IMR-90 (cell line): Measurements from ENCODE around the gene ALAD. TPM values are rescaled to one million over a fixed set of nuclear protein-coding genes. Genes with fewer than 3 reads are reported as not detected.

ENCODE experiments used
- ATAC-seq: fragments of 200-7000 bp; cut with Tn5 transposase; 2 replicates; pipeline ENCODE4 v1.9.1; 2020; ENCODE audit warnings: low read depth, mild to moderate bottlenecking, moderate library complexity
- Bru-seq: library from RNA; stranded (reverse); fragments of 400-500 nt; gene quantifications from one replicate; lab custom pipeline; 2021; lab: Mats Ljungman, UMichigan
- BruChase-seq, 2 experiments: library from RNA; stranded (reverse); fragments of 400-500 nt; gene quantifications; one replicate each; lab custom pipeline; 2021; lab: Mats Ljungman, UMichigan
- BruUV-seq: library from RNA; stranded (reverse); fragments of 400-500 nt; replicated peaks from 2 replicates; lab custom pipeline; 2021; lab: Mats Ljungman, UMichigan
- CTCF ChIA-PET: fragments of 300-600 bp; formaldehyde crosslinking; extraction: SDS; loops from one replicate; lab custom pipeline; 2021; ENCODE audit warnings: antibody characterized with exemption; lab: Yijun Ruan, JAX
- POLR2A ChIA-PET: fragments of 300-600 bp; sonication (Branson Sonifier 250); formaldehyde crosslinking; loops from one replicate; lab custom pipeline; 2022; ENCODE audit warnings: antibody characterized with exemption; ENCODE audit not compliant: unreplicated experiment; lab: Charles Lee
- DNase-seq: peaks from one replicate; pipeline ENCODE4 v3.0.0; 2013
- H2AFZ ChIP-seq: replicated peaks from 2 replicates; pipeline ENCODE3; 2013; ENCODE audit warnings: low read length, mild to moderate bottlenecking; ENCODE audit not compliant: poor library complexity
- H2AK5ac ChIP-seq: 2 replicates; pipeline ENCODE4 v1.6.1; 2013; ENCODE audit warnings: low read depth, low read length, inconsistent platforms
- H2AK9ac ChIP-seq: replicated peaks from 2 replicates; pipeline ENCODE3; 2013; ENCODE audit warnings: mild to moderate bottlenecking, low read depth, low read length, moderate library complexity; ENCODE audit not compliant: poor library complexity
- H2BK120ac ChIP-seq: 2 replicates; pipeline ENCODE4 v1.6.1; 2013; ENCODE audit warnings: low read depth, low read length, inconsistent platforms
- H2BK15ac ChIP-seq: 3 replicates; pipeline ENCODE4 v1.6.1; 2013; ENCODE audit warnings: low read depth, low read length, inconsistent platforms
- H2BK20ac ChIP-seq: 2 replicates; pipeline ENCODE4 v1.6.1; 2013; ENCODE audit warnings: low read depth, mild to moderate bottlenecking, inconsistent platforms, low read length, moderate library complexity
- H2BK5ac ChIP-seq: 2 replicates; pipeline ENCODE4 v1.6.1; 2013; ENCODE audit warnings: mild to moderate bottlenecking, low read depth, low read length, inconsistent platforms; ENCODE audit not compliant: poor library complexity, severe bottlenecking
- H3K14ac ChIP-seq: replicated peaks from 2 replicates; pipeline ENCODE4 v1.6.1; 2013; ENCODE audit warnings: low read depth, low read length, inconsistent platforms
- H3K18ac ChIP-seq: 2 replicates; pipeline ENCODE4 v1.6.1; 2013; ENCODE audit warnings: low read depth, low read length, control low read depth
- H3K23ac ChIP-seq: 2 replicates; pipeline ENCODE4 v1.6.1; 2013; ENCODE audit warnings: low read depth, low read length, inconsistent platforms
- H3K27ac ChIP-seq: 2 replicates; pipeline ENCODE4 v1.5.1; 2013; ENCODE audit warnings: mild to moderate bottlenecking, control low read depth, low read length; ENCODE audit not compliant: insufficient read depth
- H3K27me3 ChIP-seq: 2 replicates; pipeline ENCODE4 v1.6.1; 2013; ENCODE audit warnings: low read length; ENCODE audit not compliant: control insufficient read depth, insufficient read depth
- H3K36me3 ChIP-seq: 2 replicates; pipeline ENCODE4 v1.6.1; 2013; ENCODE audit warnings: low read length, mixed read lengths; ENCODE audit not compliant: control insufficient read depth, insufficient read depth
- H3K4ac ChIP-seq: 2 replicates; pipeline ENCODE4 v1.6.1; 2013; ENCODE audit warnings: low read depth, low read length, inconsistent platforms
- H3K4me1 ChIP-seq: 2 replicates; pipeline ENCODE4 v1.6.1; 2013; ENCODE audit warnings: low read length, mixed read lengths; ENCODE audit not compliant: control insufficient read depth, insufficient read depth
- H3K4me2 ChIP-seq: 2 replicates; pipeline ENCODE4 v1.6.1; 2013; ENCODE audit warnings: low read depth, mild to moderate bottlenecking, control low read depth, low read length, moderate library complexity
- H3K4me3 ChIP-seq: 2 replicates; pipeline ENCODE4 v1.5.1; 2013; ENCODE audit warnings: low read depth, mild to moderate bottlenecking, control low read depth, low read length, moderate library complexity; ENCODE audit not compliant: insufficient read depth
- H3K56ac ChIP-seq: 2 replicates; pipeline ENCODE4 v1.6.1; 2013; ENCODE audit warnings: low read length, inconsistent platforms; ENCODE audit not compliant: insufficient read depth; ENCODE audit errors: extremely low read depth
- H3K79me1 ChIP-seq, 2 experiments: 2 replicates each; pipeline ENCODE4 v1.6.1; 2013; ENCODE audit warnings: low read length in 2 of 2, inconsistent platforms in 1 of 2, low read depth in 1 of 2
- H3K9ac ChIP-seq: 2 replicates; pipeline ENCODE4 v1.6.1; 2013; ENCODE audit warnings: low read depth, low read length, control low read depth
- H3K9me1 ChIP-seq: 2 replicates; pipeline ENCODE4 v1.6.1; 2013; ENCODE audit warnings: low read length, inconsistent platforms; ENCODE audit not compliant: insufficient read depth
- H3K9me3 ChIP-seq: 2 replicates; pipeline ENCODE4 v1.6.1; 2013; ENCODE audit warnings: low read length; ENCODE audit not compliant: control insufficient read depth, insufficient read depth
- H4K20me1 ChIP-seq: 2 replicates; pipeline ENCODE4 v1.6.1; 2013; ENCODE audit warnings: low read length, inconsistent platforms; ENCODE audit not compliant: insufficient read depth
- H4K5ac ChIP-seq: 2 replicates; pipeline ENCODE4 v1.6.1; 2013; ENCODE audit warnings: mild to moderate bottlenecking, low read depth, low read length, control low read depth
- H4K8ac ChIP-seq, 2 experiments: 2 replicates each; pipeline ENCODE4 v1.6.1; 2013; ENCODE audit warnings: low read depth in 2 of 2, low read length in 2 of 2, control low read depth in 1 of 2, inconsistent platforms in 1 of 2
- H4K91ac ChIP-seq: 2 replicates; pipeline ENCODE4 v1.6.1; 2013; ENCODE audit warnings: low read depth, low read length, inconsistent platforms; ENCODE audit not compliant: insufficient read depth
- CHD1 ChIP-seq: IDR thresholded peaks from 2 replicates; pipeline ENCODE4 v1.6.1; 2012; ENCODE audit warnings: low read depth, low read length, improper control_type of control experiment
- CTCF ChIP-seq: conservative IDR thresholded peaks from 2 replicates; pipeline ENCODE4 v1.5.1; 2012; ENCODE audit warnings: mild to moderate bottlenecking, low read depth, low read length, improper control_type of control experiment
- ELK1 ChIP-seq: fragments of 150-350 bp; IDR thresholded peaks from 2 replicates; pipeline ENCODE4 v1.6.1; 2016; ENCODE audit warnings: low read depth, mild to moderate bottlenecking, low read length, moderate library complexity, borderline replicate concordance
- FOS ChIP-seq: fragments of 150-350 bp; IDR thresholded peaks from 2 replicates; pipeline ENCODE4 v1.6.1; 2016; ENCODE audit warnings: low read depth, low read length
- MAZ ChIP-seq: IDR thresholded peaks from 2 replicates; pipeline ENCODE4 v1.6.1; 2012; ENCODE audit warnings: low read depth, mild to moderate bottlenecking, low read length, improper control_type of control experiment, moderate library complexity, borderline replicate concordance
- MXI1 ChIP-seq: IDR thresholded peaks from 2 replicates; pipeline ENCODE4 v1.6.1; 2012; ENCODE audit warnings: low read depth, mild to moderate bottlenecking, low read length, moderate library complexity, borderline replicate concordance
- NFE2L2 ChIP-seq: fragments of 150-350 bp; IDR thresholded peaks from 2 replicates; pipeline ENCODE4 v1.6.1; 2016; ENCODE audit warnings: low read depth, mild to moderate bottlenecking, low read length
- RCOR1 ChIP-seq: IDR thresholded peaks from 2 replicates; pipeline ENCODE4 v1.6.1; 2012; ENCODE audit warnings: mild to moderate bottlenecking, low read length, improper control_type of control experiment; ENCODE audit not compliant: insufficient replicate concordance
- RFX5 ChIP-seq: IDR thresholded peaks from 2 replicates; pipeline ENCODE4 v1.8.0; 2012; ENCODE audit warnings: low read depth, mild to moderate bottlenecking, low read length, moderate library complexity
- USF2 ChIP-seq: fragments of 150-350 bp; IDR thresholded peaks from 2 replicates; pipeline ENCODE4 v1.6.1; 2017; ENCODE audit warnings: mild to moderate bottlenecking, antibody characterized with exemption, low read length, low read depth
- WGBS, 2 experiments: methylation state at CpG; one replicate each; pipeline versions ENCODE4 v1.1.5 to v1.1.7; 2013; ENCODE audit warnings: missing lambda C conversion rate in 2 of 2; ENCODE audit not compliant: insufficient read length in 1 of 2; ENCODE audit errors: extremely low coverage in 2 of 2; 5-methylcytosine and 5-hydroxymethylcytosine counted together
- dilution Hi-C: fragments of 300-500 bp; cut with HindIII; formaldehyde crosslinking; loops from one replicate; pipeline ENCODE4 v1.14.3; 2018; ENCODE audit warnings: low sequenced_read_pairs; ENCODE audit not compliant: unreplicated experiment
- in situ Hi-C: fragments of 300-500 bp; cut with MboI; formaldehyde crosslinking; loops from 3 replicates; pipeline ENCODE4 v1.14.3; 2019; ENCODE audit warnings: low sequenced_read_pairs, inconsistent platforms, mixed read lengths
- intact Hi-C: fragments of 100-400 bp; cut with micrococcal nuclease; formaldehyde crosslinking; loops from 2 replicates; pipeline ENCODE4 v1.10.0; 2022
- long read RNA-seq: library from polyadenylated mRNA; unstranded; transcript quantifications from one replicate; pipeline ENCODE4 v2.0.0, GENCODE V29; 2021; ENCODE audit not compliant: unreplicated experiment
- polyA plus RNA-seq, 3 experiments: library from polyadenylated mRNA; depleted of rRNA; stranded (reverse); fragments of >200 nt; gene quantifications; 2 replicates each; pipeline ENCODE4 v1.2.3, GENCODE V29; 2012; ENCODE audit warnings: low replicate concordance in 1 of 3
- total RNA-seq: library from RNA; depleted of rRNA; stranded (reverse); fragments of >200 nt; gene quantifications from 2 replicates; pipeline ENCODE4 v1.2.3, GENCODE V29; 2012; rRNA removed

The ALAD gene
- total RNA-seq (10.3 and 11.1 TPM in 2 replicates), polyA plus RNA-seq (2012; rRNA removed) (14.9 and 15.6 TPM in 2 replicates), Bru-seq, nascent RNA (percentile 52 among the genes with signal in this experiment), BruChase-seq, experiment 1, labeled RNA remaining after a 6-hour chase (percentile 66 among the genes with signal in this experiment), BruChase-seq, experiment 2, labeled RNA remaining after a 2-hour chase (percentile 58 among the genes with signal in this experiment)
- polyA plus RNA-seq (2012; cell fraction: cytosol; rRNA removed): 9.6 and 10.7 TPM in 2 replicates
- polyA plus RNA-seq (2012; cell fraction: nucleus; rRNA removed; ENCODE audit: low replicate concordance): 20.4 and 20.8 TPM in 2 replicates
- long read RNA-seq, transcript ALAD-201 (12 exons, 3,173 nt): major isoform, 29 of 44 reads
- long read RNA-seq, partial matches to known transcripts: 5 of 44 reads
- long read RNA-seq, other reads (novel, unspliced or antisense): 6 of 44 reads

GRCh38 chr9:113401027-113401792, at the start of gene ALAD:
ALAD (minus strand) TSS chr9:113401284; CDS start chr9:113393559, 7,725 bp downstream.
- peak within 1 kb of the TSS; percentile 97 to 99 for H4K8ac ChIP-seq
- H4K20me1 ChIP-seq: no peaks in the 10 kb centered on the region
- peak within 1 kb of the TSS; percentile 47 for H2AK9ac ChIP-seq
- peak within 1 kb of the TSS; percentile 94 for H2AFZ ChIP-seq
- peaks cover 8% of the 10 kb centered on the region for H3K4me1 ChIP-seq
- DNase-seq: peak; percentile 97
- POLR2A ChIA-PET: interaction anchor here (1.4 kb wide), 1 partner anchor 9 kb away, joined by 4 read pairs; the partner anchor contains the start of genes C9orf43 and POLE3
- H3K79me1 ChIP-seq: peaks cover 17 to 30% of the 10 kb centered on the region in 2 experiments
- 4% methylated on average over 26 of the region's 50 CpGs; no CpG with 5 or more reads in 1 of the 2 experiments for WGBS, 2 experiments
- H3K14ac ChIP-seq: peak within 1 kb of the TSS; percentile 95
- BruUV-seq: no TSS peak
- H3K27me3 ChIP-seq: no peaks in the 10 kb centered on the region
- in situ Hi-C loops (no loop called here), dilution Hi-C loops (no loop called here), intact Hi-C loops (loop anchor here (1.0 to 5.0 kb wide), 2 partner anchors 191 to 257 kb away; no protein-coding TSS in a partner anchor)
- peak within 1 kb of the TSS; percentile 92 for H3K4me3 ChIP-seq
- peak within 1 kb of the TSS; percentile 63 for H3K4ac ChIP-seq
- H2BK5ac ChIP-seq: peak within 1 kb of the TSS; percentile 58
- H4K91ac ChIP-seq: peak within 1 kb of the TSS; percentile 62
- no peak within 1 kb of the TSS for H3K18ac ChIP-seq
- peak within 1 kb of the TSS; percentile 80; the same call in 1 of the 2 replicates for H4K5ac ChIP-seq
- CTCF ChIA-PET: interaction anchor here (0.5 to 1.5 kb wide), 8 partner anchors 12 to 265 kb away, joined by 3 to 7 read pairs (median 4); no protein-coding TSS in a partner anchor
- H2BK120ac ChIP-seq: peak within 1 kb of the TSS; percentile 66
- peak within 1 kb of the TSS; percentile 61 for H3K9ac ChIP-seq
- H2BK15ac ChIP-seq: 0 out of 3 replicates have a peak within 1 kb of the TSS, but pooled peaks have one; percentile 69
- H3K56ac ChIP-seq: peak within 1 kb of the TSS; percentile 79
- no peak within 1 kb of the TSS for H2AK5ac ChIP-seq
- peak within 1 kb of the TSS; percentile 45 for H3K27ac ChIP-seq
- H3K9me1 ChIP-seq: peaks cover 2% of the 10 kb centered on the region; the same call in 1 of the 2 replicates
- peak within 1 kb of the TSS; percentile 85 for H3K4me2 ChIP-seq
- H3K36me3 ChIP-seq: no peaks in the 10 kb centered on the region
- no peak within 1 kb of the TSS; the same call in 1 of the 2 replicates for H3K23ac ChIP-seq
- peak; percentile 99 for ATAC-seq
- H2BK20ac ChIP-seq: no peak within 1 kb of the TSS
- no peaks in the 10 kb centered on the region for H3K9me3 ChIP-seq
- no peak for TF ChIP-seq NFE2L2
- TF ChIP-seq MXI1: no peak
- TF ChIP-seq MAZ: peak; percentile 95
- TF ChIP-seq USF2: peak; percentile 42; the same call in 1 of the 2 replicates
- TF ChIP-seq RCOR1: no peak
- TF ChIP-seq CTCF: peak; percentile 98
- TF ChIP-seq FOS: no peak
- TF ChIP-seq CHD1: no peak
- TF ChIP-seq RFX5: no peak
- TF ChIP-seq ELK1: no peak
